Left ventricle myocardium inferior (tissue), 1 donor: ENCODE results near the gene LASP1NB.

Experiments used
- DNase-seq: peaks from one replicate; pipeline ENCODE4 v3.0.0-alpha.2; 2020
- H3K27ac ChIP-seq: fragments of 200-600 bp; replicated peaks from 2 replicates; pipeline ENCODE4 v1.8.0; 2021
- H3K27me3 ChIP-seq: fragments of 200-600 bp; 2 replicates; pipeline ENCODE4 v1.8.0; 2021; ENCODE audit warnings: low read depth
- H3K36me3 ChIP-seq: fragments of 200-600 bp; 2 replicates; pipeline ENCODE4 v1.8.0; 2021
- H3K4me1 ChIP-seq: fragments of 200-600 bp; 2 replicates; pipeline ENCODE4 v1.8.0; 2021
- H3K4me3 ChIP-seq: fragments of 200-600 bp; 2 replicates; pipeline ENCODE4 v1.8.0; 2021; ENCODE audit warnings: mild to moderate bottlenecking, moderate library complexity
- H3K9me3 ChIP-seq: fragments of 200-600 bp; replicated peaks from 2 replicates; pipeline ENCODE4 v1.8.0; 2021
- CTCF ChIP-seq: fragments of 200-600 bp; IDR thresholded peaks from 2 replicates; pipeline ENCODE4 v1.8.0; 2021; ENCODE audit warnings: antibody characterized with exemption, mild to moderate bottlenecking, borderline replicate concordance
- intact Hi-C: fragments of 100-400 bp; cut with micrococcal nuclease; formaldehyde crosslinking; loops from one replicate; pipeline ENCODE4 v1.11.0; 2022
- donor health status: DM: no; HTN: yes; CAD: no; lungs with severe emphysema.

The LASP1NB gene

GRCh38 chr17:38916771-38917170, 8.6 kb upstream of the LASP1NB start:
- no peak for DNase-seq
- no peaks in the 10 kb centered on the region for H3K27me3 ChIP-seq
- no peaks in the 10 kb centered on the region for H3K9me3 ChIP-seq
- intact Hi-C loops = no loop called here
- peaks cover 74% of the 10 kb centered on the region for H3K4me1 ChIP-seq
- no peak overlapping the region for H3K4me3 ChIP-seq
- peaks cover 57% of the 10 kb centered on the region for H3K36me3 ChIP-seq
- no peak for TF ChIP-seq CTCF
- no peak overlapping the region for H3K27ac ChIP-seq

- no peak for DNase-seq
- TF ChIP-seq CTCF = no peak
- Histone ChIP-seq H3K4me1 (peaks cover 74% of the 10 kb centered on the region), H3K27ac (peak overlapping the region; percentile 14), H3K36me3 (peaks cover 57% of the 10 kb centered on the region), H3K9me3 (no peaks in the 10 kb centered on the region), H3K4me3 (no peak overlapping the region), H3K27me3 (no peaks in the 10 kb centered on the region)
- intact Hi-C loops = no loop called here
These were observed 8.2 kb upstream of the LASP1NB start for GRCh38 chr17:38917259-38917658.

- no peak for DNase-seq
- Histone ChIP-seq H3K36me3 (peaks cover 57% of the 10 kb centered on the region), H3K4me3 (no peak overlapping the region), H3K4me1 (peaks cover 74% of the 10 kb centered on the region), H3K27me3 (no peaks in the 10 kb centered on the region), H3K27ac (peak overlapping the region; percentile 82), H3K9me3 (no peaks in the 10 kb centered on the region)
- TF ChIP-seq CTCF = no peak
- intact Hi-C loops = no loop called here
These were observed 7.1 kb upstream of the LASP1NB start for GRCh38 chr17:38918129-38918913.

- Histone ChIP-seq H3K36me3 (peaks cover 57% of the 10 kb centered on the region), H3K27ac (peak overlapping the region; percentile 82), H3K4me3 (no peak overlapping the region), H3K9me3 (no peaks in the 10 kb centered on the region), H3K4me1 (peaks cover 74% of the 10 kb centered on the region), H3K27me3 (no peaks in the 10 kb centered on the region)
- intact Hi-C loops = no loop called here
- no peak for DNase-seq
- TF ChIP-seq CTCF = no peak
These were observed 6.5 kb upstream of the LASP1NB start for GRCh38 chr17:38918916-38919315.

GRCh38 chr17:38919316-38920078, 5.9 kb upstream of the LASP1NB start:
- H3K4me1 ChIP-seq = peaks cover 68% of the 10 kb centered on the region
- H3K36me3 ChIP-seq = peaks cover 51% of the 10 kb centered on the region
- H3K4me3 ChIP-seq = no peak overlapping the region
- no peak for DNase-seq
- no peaks in the 10 kb centered on the region for H3K9me3 ChIP-seq
- H3K27ac ChIP-seq = peak overlapping the region; percentile 82
- intact Hi-C loops = loop anchor here (10.0 kb wide), 1 partner anchor 55 kb away; no protein-coding TSS in a partner anchor
- no peak for TF ChIP-seq CTCF
- no peaks in the 10 kb centered on the region for H3K27me3 ChIP-seq
